Daoy (cell line): ENCODE data around the gene LILRB1. TPM values are rescaled to one million over a fixed set of nuclear protein-coding genes. Genes with fewer than 3 reads are reported as not detected.
"Not testable (repeated sequence)": the region's sequence is repeated elsewhere in the genome, so short reads cannot be mapped to it uniquely, and the experiment has no call there.

Source experiments
- DNase-seq: peaks from one replicate; pipeline ENCODE4 v3.0.0-alpha.2; 2015; ENCODE audit warnings: low read depth
- total RNA-seq: library from RNA; depleted of rRNA; stranded (reverse); fragments of >200 nt; shearing (Covaris generic); gene quantifications from 2 replicates; pipeline ENCODE4 v1.2.3, GENCODE V29; 2014; rRNA removed

Gene LILRB1
- total RNA-seq, 1 experiment from 2014 or later: not detected

DNA sequence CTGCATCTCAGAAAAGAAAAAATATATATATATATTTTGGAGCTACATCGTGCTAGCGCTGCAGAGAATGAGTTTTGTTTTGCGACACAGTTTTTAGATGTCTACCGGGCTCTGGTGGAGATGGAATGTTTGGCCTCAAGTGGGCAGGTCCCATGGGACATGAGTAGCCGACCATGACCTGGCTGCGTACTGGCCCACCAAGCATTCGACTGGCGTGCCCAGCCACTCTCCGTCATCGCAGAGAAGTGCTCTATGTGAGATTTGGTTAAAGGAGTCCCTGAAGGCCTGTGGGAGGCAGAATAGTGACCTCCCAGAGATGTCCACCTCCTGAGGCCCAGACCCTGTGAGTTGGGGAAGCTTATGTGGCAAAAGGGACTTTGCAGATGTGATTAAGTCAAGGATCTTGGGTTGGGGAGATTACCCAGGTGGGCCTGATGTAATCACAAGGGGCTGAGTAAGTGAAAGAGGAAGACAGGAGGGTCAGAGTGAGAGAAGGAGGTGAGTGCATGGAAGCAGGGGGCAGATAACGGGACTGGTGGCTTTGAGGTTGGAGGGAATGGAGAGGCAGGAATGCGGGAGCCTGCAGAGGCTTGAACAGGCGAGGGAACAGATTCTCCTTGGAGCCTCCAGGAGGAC, 31.7 kb downstream of the LILRB1 start:
- no peak for DNase-seq

DNA sequence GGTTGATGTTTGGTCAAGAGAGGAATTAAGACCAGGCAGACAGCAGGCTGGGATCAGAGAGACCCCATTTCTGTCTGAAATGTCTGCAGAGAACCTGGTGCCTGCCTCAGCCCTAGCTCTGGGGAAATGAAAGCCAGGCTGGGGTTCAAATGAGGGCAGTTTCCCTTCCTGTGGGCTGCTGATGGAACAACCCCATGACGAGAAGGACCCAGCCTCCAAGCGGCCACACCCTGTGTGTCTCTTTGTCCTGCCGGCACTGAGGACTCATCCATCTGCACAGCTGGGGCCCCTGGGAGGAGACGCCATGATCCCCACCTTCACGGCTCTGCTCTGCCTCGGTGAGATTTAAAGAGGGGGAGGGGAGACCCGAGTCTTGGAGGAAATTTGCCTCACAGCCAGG, 32.4 kb downstream of the LILRB1 start, which contains the start of gene LILRB4:
LILRB4 (plus strand) TSS at position 256 of the 400 bp plus-strand sequence; CDS start at position 305, 49 bp downstream.
- DNase-seq: peak; percentile 40

DNA sequence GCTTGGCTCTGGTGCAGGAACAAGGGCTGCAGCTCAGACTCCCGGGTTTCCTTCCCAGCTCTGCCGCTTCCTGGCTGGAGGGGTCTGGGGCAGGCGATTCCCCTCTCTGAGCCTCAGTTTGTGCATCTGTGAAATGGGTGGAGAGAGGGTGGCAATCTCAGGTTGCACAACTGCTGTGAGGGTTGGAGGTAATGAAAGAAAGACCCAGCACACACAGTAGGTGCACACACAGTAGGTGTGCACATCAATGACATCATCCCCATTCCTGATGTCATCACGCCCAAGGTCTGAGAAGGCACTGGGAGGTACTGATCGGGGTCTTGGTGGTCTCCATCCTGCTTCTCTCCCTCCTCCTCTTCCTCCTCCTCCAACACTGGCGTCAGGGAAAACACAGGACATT, 35.2 kb downstream of the LILRB1 start:
- DNase-seq: no peak

DNA sequence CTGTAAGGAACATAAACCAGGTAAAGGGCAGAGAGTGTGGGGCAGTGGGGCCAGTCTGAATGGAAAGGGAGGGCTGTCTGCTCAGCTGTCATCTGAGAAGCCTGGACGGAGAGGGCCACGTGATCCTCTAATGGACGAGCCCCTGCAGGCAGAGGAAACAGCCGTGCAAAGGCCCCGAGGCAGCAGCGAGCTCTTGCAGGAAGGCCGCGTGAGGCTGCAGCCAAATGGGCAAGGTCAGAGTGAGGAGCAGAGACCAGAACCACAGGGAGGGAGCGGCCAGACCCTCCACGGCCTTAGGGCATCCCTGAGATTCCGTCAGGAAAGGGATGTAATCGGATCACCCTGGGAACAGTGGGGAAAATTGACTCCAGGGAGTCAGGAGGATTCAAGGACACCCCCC, 36.9 kb downstream of the LILRB1 start:
- DNase-seq: no peak

DNA sequence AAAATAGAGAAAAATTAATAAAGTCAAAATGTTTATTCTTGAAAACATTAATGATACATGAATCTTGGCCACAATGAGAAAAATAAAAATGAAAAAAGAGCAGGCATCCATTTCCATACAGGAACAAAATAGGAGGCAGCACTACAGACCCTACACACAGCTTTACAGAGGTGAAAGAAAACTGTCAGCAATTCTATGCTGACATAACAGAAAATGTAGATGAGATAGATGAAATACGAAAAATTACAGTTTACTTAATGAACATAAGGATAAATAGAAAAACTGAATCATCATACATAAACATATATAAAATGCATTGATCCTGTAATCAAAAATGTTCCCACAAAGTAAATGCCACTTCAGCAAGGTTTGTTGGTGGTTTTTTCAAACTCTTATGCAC, 38.1 kb downstream of the LILRB1 start:
- DNase-seq: no peak

DNA sequence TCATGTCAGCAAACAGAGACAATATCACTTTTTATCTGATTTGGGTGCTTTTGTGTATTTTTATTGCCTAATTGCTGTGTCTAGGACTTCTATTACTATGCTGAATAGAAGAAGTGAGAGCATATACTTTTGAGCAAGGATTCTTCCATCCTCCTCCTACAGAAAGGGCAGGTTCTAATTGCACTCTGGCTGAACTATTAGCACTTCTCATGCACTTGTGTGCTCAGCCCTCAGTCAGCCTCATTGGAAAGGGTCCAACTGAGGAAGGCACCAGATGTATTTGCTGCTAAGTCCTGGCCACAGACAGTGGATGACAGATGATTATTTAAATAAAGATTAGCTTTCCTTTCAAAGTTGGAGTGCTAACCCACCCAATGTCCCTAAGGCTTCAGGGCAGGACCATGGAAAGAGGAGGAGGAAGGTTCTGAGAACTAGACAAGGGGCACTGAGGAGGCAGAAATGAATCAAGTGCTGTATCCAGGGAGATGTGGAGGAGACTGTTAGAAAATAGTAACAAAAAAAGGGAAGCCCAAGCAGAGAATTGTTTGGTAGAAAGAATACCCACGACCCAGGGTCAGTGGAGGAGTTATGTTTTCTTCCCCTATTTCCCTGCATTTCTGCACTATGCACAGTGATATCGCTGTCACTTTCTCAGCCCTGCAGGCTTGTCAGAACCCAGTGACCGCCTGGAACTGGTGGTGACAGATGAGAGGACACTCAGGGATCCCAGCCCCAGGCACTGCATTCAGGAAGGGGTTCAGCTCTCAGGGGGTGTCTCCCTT, 40.5 kb downstream of the LILRB1 start:
- DNase-seq: no peak

DNA sequence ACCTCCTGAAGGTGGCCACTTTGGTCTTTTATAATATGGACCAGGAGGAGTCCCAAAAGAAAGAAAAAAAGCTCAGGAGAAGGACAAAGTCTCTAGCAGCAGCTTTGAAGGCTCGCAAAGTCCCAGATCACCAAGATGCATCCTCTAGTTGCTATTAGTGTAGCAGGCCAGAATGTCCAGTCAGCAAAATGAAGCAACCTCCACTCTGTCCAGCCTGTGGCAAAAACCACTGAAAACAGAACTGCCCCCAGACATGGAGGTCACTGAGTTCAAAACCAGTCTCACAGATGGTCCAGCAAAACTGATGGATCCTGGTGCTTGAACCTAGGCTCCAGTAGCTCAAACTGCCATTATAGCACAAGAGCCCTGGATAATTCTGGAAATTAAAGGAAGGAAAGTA, 42.9 kb downstream of the LILRB1 start:
- DNase-seq: no peak

DNA sequence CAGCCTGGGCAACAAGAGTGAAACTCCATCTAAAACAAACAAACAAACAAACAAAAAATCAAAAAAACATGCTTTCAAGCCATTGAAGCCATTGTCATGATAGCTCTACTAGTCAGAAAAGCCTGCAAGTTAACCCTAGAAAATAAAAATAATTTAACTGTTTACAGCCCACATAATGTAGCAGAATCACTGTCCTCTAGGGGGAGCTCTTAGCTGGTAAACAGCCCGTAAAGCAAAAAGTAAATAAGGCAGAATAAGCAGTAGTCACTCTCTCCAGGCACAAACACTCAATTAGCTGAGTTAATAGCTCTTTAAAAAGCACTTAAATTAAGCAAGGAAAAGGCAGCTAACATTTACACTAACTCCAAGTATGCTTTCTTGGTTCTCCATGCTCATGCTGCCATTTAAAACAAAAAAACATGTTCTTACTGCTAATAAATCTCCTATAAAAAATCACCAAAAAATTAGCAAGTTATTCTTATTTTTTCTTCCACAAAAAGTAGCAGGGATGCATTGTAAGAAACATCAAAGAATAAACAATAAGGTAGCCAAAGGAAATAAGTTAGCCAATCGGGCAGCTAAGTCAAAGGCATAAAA, 43.8 kb downstream of the LILRB1 start:
- peak; percentile 36 for DNase-seq

DNA sequence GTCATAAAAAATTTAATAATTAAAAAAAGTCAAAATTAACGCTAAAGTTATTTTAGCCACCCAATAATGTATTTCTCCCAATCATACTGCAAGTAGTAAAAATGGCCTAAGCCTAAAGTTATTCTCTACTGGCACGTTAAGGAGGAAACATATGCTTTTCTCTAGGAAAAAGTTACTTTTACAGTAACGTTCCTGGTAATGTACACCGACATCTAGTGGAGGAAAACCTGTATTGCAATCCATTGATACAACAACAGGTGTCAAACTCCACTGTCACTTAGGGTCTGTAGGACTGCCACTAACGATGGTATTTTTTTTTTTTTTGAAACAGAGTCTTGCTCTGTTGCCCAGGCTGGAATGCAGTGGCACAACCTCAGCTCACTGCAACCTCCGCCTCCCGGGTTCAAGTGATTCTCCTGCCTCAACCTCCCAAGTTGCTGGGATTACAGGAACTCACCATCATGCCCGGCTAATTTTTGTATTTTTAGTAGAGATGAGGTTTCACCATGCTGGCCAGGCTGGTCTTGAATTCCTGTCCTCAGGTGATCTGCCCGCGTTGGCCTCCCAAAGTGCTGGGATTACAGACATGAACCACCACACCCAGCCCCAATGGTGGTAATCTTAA, 46.0 kb downstream of the LILRB1 start:
- DNase-seq: peak; percentile 35

DNA sequence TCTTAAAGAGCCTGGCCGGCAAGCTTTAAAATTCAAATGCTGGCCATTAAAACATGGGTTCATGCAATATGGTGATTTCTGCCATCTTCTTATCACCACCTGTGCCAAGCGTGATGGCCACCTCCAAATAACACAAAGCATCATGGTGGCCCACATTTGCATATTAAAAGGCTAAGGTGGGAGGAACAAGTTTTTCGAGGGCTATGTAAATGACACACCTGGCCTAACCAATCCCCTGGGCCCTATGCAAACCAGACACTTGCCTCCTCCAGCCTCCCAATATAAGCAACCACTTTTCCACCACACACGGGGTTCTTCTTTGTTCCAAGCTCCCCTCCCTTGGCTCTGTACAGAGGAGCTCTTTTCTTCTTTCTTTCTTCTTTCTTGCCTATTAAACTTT, 46.9 kb downstream of the LILRB1 start:
- no peak for DNase-seq

DNA sequence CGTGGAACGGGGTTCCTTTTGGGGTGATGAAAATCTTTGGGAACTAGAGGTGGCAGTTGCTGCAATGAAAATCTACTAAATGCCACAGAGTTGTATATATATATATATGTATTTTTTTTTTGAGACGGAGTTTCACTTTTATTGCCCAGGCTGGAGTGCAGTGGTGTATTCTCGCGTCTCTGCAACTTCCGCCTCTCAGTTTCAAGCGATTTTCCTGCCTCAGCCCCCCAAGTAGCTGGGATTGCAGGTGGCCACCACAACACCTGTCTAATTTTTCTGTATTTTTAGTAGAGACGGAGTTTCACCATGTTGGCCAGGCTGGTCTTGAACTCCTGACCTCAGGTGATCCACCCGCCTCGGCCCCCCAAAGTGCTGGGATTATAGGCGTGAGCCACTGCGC, 51.3 kb downstream of the LILRB1 start:
- DNase-seq: not testable (repeated sequence)

DNA sequence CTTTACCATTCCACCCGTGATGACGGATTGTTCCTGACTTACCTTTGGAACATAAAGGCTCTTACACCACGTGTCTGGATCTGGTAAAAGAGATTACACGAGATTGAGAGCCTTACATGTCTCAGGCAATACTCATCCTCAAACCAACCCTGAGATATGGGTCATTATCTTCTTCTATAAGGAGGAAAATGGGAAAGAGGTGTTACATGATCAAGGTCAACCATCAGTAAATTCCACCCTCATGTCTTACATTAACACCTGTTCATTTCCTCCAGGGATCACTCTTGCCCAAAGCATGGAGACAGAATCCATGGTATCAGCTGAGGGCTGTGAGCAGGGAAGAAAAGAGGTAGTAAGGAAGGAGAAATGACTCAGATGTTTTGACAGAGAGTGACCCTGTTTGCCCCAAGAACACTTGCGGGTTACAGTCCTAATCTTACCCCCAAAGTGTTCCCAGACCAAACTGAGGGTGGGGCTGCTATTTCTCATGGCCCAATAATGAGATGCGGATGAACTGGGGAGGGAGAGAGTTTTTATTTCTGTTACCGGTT, 52.1 kb downstream of the LILRB1 start:
- DNase-seq: no peak

DNA sequence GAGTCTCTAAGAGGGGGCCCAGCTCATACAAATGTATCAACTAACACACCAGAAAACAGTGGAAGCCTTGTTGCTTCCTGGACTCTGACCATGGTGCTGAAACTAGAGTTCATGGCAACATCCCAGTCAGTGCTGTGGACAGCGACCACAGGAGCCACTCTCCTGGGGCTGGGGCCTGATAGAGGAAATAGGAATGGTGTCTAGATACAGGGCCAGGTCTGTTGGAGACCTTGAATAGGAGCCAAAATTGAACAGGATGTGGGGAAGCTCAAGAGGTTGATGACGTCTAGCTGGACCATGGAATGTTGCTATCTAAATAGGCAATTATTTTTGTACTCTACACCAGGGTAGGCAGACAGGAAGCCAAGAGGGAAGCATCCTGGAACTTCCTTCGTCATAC, 54.2 kb downstream of the LILRB1 start:
- peak; percentile 82 for DNase-seq

Other genes starting within 250 kb of the LILRB1 start
- gene TTYH1, start 215.0 kb upstream of the LILRB1 start, total RNA-seq: 1.3 TPM in 1 of 2 replicates, not detected in the other
- gene LENG8, start 181.3 kb upstream of the LILRB1 start, total RNA-seq: 5.1 and 9.0 TPM in 2 replicates
- gene LENG9, start 166.7 kb upstream of the LILRB1 start, total RNA-seq: 2.1 and 3.9 TPM in 2 replicates
- 9.5 and 15.4 TPM in 2 replicates for gene CDC42EP5, start 157.2 kb upstream of the LILRB1 start, total RNA-seq
- gene LAIR2, start 127.7 kb upstream of the LILRB1 start, total RNA-seq: not detected in 2 replicates
- not detected in 2 replicates for gene LILRA2, start 56.7 kb upstream of the LILRB1 start, total RNA-seq
- gene LILRA1, start 36.9 kb upstream of the LILRB1 start, total RNA-seq: not detected in 2 replicates
- 0.69 and 2.3 TPM in 2 replicates for gene LILRB4, start 32.5 kb downstream of the LILRB1 start, total RNA-seq
- gene KIR3DL3, start 94.0 kb downstream of the LILRB1 start, total RNA-seq: not detected in 2 replicates
- not detected in 2 replicates for gene KIR2DL3, start 108.0 kb downstream of the LILRB1 start, total RNA-seq
- not detected in 2 replicates for gene KIR2DL1, start 139.3 kb downstream of the LILRB1 start, total RNA-seq
- gene KIR2DL4, start 173.1 kb downstream of the LILRB1 start, total RNA-seq: not detected in 2 replicates
- gene KIR3DL1, start 186.0 kb downstream of the LILRB1 start, total RNA-seq: not detected in 2 replicates
- not detected in 2 replicates for gene KIR2DS4, start 202.2 kb downstream of the LILRB1 start, total RNA-seq
- not detected in 2 replicates for gene KIR3DL2, start 220.0 kb downstream of the LILRB1 start, total RNA-seq
- not detected in 2 replicates for gene FCAR, start 243.8 kb downstream of the LILRB1 start, total RNA-seq